Hematopoietic multipotent progenitor cell (in vitro differentiated cells): ENCODE results near the gene TCF3. TPM values are rescaled to one million over a fixed set of nuclear protein-coding genes. Genes with fewer than 3 reads are reported as not detected.
"Not testable (repeated sequence)": the region's sequence is repeated elsewhere in the genome, so short reads cannot be mapped to it uniquely, and the experiment has no call there.

ENCODE experiments used
- DNase-seq, 3 donors: peaks; one replicate each; pipeline ENCODE4 v3.0.0-alpha.2; 2011 to 2015; ENCODE audit warnings: low read depth in 2 of 3, low spot score in 2 of 3
- total RNA-seq: library from RNA; depleted of rRNA; stranded (reverse); fragments of >200 nt; gene quantifications from one replicate; pipeline ENCODE4 v1.2.3, GENCODE V29; 2012

TCF3 gene
- 151 TPM for total RNA-seq

DNA sequence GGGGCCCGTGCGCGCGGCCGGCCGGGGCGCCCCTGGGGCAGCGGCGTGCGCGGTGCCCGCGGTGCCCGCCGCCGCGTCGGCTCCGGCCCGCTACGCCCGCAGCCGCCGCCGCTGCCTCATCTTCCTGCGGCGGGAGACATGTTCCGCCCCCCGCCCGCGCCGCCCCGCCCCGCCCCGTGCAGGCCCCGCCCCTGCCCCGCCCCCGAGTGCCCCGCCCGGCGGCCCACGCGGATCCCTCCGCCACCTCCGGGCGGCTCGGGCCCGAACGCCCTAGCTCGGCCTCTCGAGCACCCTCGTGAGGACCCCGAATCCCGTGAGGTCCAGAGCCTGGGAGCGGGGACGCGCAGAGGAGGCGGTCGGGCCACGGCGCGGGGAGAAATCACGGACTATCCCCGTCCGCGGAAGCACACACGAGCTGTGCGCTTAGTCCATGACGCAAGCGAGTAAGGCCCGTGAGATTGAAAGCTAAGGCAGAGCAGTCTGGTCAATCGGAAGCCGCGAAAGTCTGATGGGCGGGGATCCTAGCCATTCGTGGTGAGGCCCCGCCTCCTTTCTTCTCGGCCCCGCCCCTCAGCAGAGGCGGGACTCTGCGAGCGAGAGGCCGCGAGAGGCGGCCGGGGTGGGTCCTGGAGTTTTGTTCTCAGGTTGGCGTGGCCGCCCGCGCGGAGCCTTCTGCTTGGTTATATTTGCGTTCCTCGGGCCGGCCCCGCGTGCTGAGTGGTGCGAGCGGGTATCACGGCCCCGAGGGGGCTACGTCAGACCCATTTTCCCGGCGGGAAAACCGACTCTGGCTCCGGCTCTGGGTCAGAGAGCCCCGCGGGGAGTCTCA is at the start of gene TCF3:
Gene TCF3, minus strand, starts transcription at position 145 of the 829 bp plus-strand sequence. CDS start 2,367 bp downstream, outside the sequence.
- DNase-seq: peak; percentile 94 to 99 (median 99)

- peak in 1 of 3 donors; percentile 5 for DNase-seq
Observed at GRCh38 chr19:1700733-1701663, 48.6 kb upstream of the TCF3 start.

DNA sequence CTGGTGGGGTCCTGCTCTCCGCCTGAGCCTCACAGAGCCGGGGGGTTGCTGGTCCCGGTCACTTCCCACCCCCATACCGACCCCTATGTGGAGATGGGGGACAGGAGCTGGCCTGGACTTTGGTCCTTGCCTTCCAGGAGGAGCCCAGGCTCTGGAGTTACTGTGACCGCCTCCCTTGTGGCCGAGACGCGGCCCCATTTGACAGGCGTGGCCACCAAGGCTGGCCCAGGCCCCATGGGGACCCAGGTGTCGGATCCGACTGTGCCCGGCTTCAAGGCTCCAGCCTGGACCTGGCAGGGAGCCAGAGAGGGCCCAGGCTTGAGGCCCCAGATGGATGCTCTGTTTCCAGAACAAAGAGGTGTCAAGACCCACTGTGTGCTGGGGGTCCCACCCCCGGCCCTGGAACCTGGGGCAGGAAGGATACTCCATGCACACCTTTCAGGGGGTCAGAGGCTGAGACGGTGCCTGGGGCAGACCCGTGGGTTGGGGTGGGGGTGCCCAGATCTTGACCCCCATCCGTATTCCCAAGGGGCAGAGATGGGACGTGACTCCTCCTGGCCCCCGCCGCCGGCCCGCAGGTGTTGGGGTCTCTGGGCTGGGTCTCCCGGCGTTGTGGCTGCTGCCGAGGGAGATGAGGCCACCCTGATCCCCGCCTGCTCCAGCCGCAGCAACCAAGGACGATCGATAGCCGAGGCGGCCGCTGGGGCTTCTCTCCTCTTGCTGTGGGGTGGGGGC is 47.8 kb upstream of the TCF3 start:
- no peak for DNase-seq

- DNase-seq: no peak
Observed at GRCh38 chr19:1699386-1699785, 47.0 kb upstream of the TCF3 start.

GRCh38 chr19:1698636-1699035 is 46.2 kb upstream of the TCF3 start:
- DNase-seq: no peak

GRCh38 chr19:1695481-1695880 is 43.1 kb upstream of the TCF3 start:
- DNase-seq: not testable (repeated sequence)

DNA sequence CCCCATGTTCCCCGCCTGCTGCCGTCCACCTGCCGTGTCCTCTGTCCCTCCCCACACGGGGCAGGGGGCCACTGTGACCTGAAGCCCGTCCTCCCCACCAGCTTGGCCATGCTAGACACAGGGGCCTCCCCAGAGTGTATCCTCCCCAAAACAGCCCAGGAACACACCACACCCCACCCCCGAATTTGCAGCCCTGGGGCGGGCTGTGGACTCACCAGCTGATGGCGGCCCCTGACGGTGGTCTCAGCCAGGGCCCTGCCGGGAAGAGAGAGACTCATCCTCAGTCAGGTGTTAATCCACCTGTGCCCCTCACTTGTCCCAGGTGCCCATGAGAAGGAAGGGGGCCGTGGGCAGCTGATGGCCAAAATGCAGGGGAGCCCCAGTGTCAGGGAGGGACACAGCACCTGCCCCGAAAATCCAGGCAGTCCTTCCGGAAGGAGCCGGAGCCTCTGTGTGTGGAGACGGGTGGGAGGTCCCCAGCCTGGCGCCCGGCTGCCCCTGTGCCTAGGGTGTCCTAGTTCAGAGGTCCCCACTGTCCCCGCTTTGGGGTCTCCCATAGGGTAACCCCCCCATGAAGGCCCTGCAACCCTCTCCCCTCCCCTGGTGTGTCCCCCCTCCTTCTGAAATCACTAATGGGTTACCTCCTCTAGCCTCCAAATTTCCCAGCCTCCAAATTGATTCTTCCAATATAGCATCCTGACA is 39.3 kb upstream of the TCF3 start:
- no peak for DNase-seq

DNA sequence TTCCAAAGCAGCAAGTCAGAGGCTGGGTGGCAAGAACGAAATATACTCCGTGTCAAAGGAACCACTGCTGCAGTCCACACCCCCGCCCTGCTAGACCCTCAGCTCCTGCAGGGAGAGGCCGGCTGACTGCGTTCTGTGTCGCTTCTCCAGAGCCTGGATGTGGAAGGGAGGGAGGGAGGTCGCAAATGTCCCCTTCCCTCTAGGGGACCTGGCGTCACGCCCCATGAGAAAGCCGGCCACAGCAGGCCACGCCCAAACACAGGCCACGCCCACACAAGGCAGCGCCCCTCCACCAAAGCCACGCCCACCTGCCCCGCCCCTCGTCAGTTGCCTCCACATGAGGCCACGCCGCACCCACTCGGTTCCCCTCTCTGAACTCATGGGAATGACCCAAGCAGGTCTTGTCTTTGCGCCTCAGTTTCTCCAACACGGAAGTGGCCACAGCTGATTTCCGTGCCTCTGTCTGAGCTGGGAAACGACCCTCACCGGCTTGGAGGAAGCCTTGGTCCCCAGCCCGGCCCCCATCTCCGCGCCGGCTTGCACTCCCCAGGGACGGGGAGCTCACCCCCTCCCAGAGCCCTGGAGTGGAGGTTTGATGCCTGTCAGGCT is 38.4 kb upstream of the TCF3 start:
- peak in 2 of 3 donors; percentile 64 to 68 for DNase-seq

GRCh38 chr19:1685785-1686184 is 33.4 kb upstream of the TCF3 start:
- DNase-seq: not testable (repeated sequence)

DNA sequence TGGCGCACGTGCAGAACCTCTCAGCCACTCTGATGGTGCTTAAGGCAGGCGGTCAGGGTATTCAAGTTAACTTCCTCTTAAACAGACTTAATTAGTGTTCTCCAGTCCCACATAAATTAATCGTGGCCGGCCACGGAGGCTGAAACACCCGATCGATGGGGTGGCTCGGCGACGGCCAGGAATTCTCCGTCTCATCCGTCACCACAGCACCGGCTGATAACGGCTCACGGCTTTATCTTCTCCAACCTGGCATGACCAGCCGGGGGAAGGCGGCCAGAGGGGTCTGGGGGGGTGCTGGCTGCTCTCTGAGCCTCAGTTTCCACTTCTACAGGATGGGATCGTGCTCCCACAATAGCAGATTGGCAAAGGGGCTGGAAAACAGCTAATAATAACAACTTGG is 32.6 kb upstream of the TCF3 start:
- no peak for DNase-seq

- no peak for DNase-seq
Observed at GRCh38 chr19:1684573-1684912, 32.1 kb upstream of the TCF3 start.

GRCh38 chr19:1683869-1684572 is 31.6 kb upstream of the TCF3 start:
- DNase-seq: no peak

DNA sequence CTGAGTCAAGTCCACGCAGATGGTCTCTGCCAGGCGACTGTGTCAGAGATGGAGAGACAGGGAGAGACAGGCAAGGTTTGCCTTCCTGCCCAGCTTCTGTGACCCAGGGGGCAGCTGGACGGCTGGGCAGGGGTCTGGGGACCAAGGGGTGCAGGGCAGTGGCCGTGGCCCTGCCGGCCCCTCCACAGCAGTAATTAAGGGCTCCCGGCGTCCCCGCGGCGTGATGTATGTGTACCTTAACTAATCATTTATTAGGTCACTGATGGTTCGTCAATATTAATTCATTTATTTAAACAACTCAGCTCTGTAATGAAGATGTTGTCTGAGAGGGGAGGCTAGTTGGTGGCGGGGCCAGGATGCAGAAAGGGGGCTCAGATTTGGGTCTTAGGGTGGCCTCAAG is 28.6 kb upstream of the TCF3 start:
- no peak for DNase-seq

DNA sequence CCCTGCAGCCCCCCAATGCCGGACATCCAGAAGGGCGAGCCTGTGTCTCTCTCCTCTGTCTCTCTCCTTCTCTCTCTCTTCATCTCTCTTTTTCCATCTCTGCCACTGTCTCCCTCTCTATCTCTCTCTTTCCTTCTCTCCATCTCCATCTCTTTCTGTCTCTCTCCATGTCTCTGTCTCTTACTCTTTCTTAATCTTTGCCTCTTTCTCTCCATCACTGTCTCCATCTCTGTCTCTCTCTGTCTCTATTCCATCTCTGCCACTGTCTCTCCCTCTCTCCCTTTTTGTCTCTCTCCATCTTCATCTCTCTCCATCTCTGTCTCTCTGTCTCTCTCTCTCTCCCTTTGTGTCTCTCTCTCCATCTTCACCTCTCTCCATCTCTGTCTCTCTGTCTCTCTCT is 25.7 kb upstream of the TCF3 start:
- DNase-seq: no peak

DNA sequence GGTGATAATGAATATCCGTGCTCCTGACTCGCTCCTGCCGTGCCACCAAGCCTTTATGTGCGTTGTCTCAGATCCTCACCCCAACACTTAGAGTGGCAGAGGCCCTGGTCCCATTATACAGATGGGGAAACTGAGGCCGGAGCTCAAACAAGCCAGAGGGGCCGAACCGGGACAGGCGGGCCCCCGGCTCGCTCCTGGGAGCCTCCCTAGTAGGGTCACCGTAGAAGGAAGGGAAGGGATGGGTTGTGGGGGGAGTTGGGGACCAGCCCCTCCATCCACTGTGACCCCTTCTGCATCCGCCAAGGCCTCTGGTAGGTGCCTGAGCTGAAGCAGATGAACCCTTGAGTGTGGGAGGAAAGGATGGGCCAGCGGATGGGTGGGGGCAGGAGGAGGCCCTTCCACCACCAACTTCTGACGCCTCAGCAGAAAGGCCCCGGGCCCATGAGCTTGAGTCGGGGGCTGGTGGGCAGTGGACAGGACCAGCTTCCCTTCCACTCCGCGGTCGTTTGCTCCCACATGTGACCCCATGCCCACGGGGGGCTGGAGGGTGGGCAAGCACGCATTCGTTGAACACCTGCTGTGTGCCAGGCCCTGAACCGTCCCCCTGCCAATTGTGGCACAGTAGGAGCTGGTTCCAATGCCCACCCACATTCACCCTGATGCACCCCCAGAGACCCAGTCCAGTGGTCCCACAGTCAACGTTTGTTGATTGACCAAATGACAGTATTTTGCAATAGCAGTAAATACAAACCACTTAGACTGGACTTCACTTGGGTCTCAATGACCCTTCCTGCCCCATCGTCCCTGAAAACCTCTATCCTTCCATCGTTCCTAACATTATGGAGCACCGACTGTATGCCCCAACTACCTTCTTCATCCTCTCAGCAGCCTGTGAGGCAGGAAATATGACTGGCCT is 24.2 kb upstream of the TCF3 start:
- DNase-seq: no peak

GRCh38 chr19:1675633-1676350 is 23.4 kb upstream of the TCF3 start:
- DNase-seq: no peak

GRCh38 chr19:1674293-1674679 is 21.9 kb upstream of the TCF3 start:
- no peak for DNase-seq
